HG02852 (cell line): Measurements from ENCODE around the gene TIMP3.
"Not testable (repeated sequence)": the region's sequence is repeated elsewhere in the genome, so short reads cannot be mapped to it uniquely, and the experiment has no call there.

Source experiments
- ATAC-seq: cut with Tn5 transposase; IDR thresholded peaks from one replicate; pipeline ENCODE4 v1.9.1; 2021; ENCODE audit warnings: mild to moderate bottlenecking, moderate library complexity; ENCODE audit not compliant: unreplicated experiment

TIMP3 gene

GRCh38 chr22:32801537-32802236 lies at the start of gene TIMP3:
TSS of gene TIMP3 (plus strand) at chr22:32801705. CDS start at chr22:32802002, 297 bp downstream.
- ATAC-seq: no peak

- no peak for ATAC-seq
Observed at GRCh38 chr22:32752326-32752725, 49.2 kb upstream of the TIMP3 start.

- no peak for ATAC-seq
Observed at GRCh38 chr22:32752816-32753520, 48.5 kb upstream of the TIMP3 start.

DNA sequence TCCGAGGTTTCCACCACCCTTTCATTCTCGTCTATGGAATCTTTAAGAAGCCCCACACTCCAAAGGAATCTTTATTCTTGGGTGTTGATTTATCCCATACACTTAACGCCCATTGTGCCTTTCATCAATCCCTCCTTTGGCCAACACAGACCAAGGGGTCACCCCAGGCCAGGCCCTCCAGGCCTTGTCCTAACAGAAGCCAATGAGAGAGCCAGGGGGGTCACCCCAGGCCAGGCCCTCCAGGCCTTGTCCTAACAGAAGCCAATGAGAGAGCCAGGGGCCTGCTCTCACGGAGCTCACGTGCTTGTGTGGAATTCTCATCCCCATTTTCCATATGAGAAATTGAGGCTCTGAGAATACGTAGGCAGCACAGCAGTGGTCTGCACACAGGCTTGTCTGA lies 47.9 kb upstream of the TIMP3 start:
- ATAC-seq: no peak

DNA sequence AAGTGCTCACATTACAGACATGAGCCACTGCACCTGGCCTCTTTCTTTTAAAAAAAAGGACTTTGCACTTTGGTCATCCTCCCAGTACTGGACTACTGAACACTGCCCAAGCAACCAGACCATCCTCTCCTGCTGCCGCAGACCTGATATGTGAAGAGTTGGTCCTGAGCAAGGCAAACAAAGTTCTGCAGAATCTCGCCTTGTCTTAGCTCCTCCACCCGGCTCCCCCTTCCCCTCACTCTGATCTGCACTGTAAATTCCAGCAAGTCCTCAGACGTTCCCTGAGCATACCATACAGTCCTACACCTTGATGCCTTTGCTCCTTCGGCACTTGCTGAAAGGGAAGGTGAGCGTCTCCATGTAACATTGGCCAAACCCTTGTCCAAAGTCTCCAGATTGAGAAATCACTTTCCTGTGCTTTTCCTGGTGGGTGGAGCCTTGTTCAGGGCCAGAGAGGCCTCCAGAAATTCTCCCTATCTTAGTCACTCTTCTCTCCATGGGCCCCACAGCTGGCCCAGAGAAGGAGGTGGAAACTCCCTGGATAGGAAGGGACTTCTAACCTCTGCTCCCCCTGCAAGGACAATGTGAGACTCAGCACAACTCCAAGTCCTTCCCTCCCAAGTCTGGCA lies 47.0 kb upstream of the TIMP3 start:
- no peak for ATAC-seq

- not testable (repeated sequence) for ATAC-seq
Observed at GRCh38 chr22:32757086-32757762, 44.3 kb upstream of the TIMP3 start.

- no peak for ATAC-seq
Observed at GRCh38 chr22:32758866-32759385, 42.6 kb upstream of the TIMP3 start.

GRCh38 chr22:32760396-32760795 lies 41.1 kb upstream of the TIMP3 start:
- no peak for ATAC-seq

DNA sequence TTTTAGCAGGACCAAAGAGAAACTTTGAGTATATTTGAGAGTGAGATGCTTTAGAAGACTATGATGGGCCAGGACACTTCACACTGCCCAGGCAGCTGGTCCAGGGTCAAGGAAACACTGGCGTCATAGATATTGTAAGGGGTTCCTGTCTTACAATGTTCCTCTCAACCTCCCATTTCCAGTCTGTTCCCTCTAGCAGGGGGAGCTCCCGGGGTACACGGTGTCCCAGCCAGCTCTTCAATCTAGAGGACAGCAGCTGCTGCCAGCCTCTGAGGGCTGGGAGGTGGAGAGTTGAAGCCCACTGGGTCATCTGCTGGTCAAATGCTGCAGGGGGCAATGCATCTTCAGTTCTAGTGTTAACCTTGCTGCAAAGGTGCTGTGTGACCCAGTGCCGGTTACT lies 40.7 kb upstream of the TIMP3 start:
- ATAC-seq: no peak

DNA sequence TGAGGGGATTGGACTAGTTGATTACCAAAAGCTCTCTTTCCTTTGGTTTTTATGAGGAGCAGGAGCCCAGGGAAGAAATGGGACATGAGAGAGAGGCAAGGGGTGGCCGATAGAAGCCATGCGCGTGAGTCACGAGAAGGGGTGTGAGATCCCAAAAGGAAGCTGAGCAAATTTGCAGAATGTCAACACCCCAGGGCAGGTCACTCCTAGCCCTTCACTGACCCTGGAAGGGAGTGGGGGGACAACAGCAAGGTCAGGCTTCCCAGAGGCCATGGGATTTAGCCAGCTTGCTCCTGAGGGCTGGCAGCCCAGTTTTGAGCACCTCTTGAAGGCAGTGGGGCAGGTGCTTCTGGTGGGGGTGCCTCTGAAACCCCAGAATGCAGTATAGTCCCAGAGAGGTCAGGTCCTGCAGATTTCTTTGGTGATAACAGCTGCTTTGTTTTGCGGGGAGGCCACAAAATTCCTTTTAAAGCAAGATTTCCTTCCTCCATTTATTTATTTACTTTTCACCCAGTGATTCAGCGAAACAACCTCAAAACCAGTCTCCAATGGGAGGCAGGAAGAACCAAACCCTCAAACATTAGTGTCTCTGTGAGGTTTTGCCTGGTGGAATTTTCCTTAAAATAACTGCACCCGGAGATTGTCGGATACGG lies 40.1 kb upstream of the TIMP3 start:
- ATAC-seq: no peak

- ATAC-seq: no peak
Observed at GRCh38 chr22:32764330-32765131, 37.0 kb upstream of the TIMP3 start.

- no peak for ATAC-seq
Observed at GRCh38 chr22:32765132-32765618, 36.3 kb upstream of the TIMP3 start.

DNA sequence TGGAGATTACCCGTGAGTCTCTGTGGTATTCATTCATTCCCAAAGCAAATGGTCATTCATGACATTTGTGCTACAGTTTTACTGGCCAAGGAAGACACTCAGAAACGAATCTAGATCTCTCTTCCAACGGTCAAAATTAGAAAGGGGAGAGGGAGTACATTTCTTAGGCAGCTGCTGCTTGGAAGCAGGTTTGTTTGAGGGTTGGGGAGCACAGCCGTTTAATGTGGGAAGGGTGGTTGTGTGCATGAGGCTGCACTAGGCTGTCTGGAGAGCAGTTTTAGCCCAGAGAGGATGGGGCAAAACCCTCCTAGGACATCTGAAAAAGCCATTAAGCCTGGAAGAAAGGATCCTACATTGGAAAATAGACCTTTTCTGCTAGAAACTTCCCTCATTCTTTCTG lies 29.7 kb upstream of the TIMP3 start:
- no peak for ATAC-seq

DNA sequence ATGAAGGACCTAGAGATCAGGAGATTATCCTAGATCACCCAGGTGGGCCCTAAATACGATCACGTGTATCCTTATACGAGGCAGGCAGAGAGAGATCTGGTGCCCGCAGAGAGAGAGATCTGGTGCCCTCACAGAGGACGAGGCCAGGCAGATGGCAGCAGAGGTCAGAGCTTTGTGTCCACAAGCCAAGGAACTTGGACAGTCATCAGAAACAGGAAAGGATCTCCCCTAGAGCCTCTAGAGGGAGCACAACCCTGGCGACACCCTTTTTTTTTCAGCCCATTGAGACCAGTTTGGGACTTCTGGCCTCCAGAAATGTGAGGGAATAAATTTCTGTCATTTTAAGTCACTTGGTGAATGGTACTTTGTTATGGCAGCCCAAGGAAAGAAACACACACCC lies 25.5 kb upstream of the TIMP3 start:
- no peak for ATAC-seq

DNA sequence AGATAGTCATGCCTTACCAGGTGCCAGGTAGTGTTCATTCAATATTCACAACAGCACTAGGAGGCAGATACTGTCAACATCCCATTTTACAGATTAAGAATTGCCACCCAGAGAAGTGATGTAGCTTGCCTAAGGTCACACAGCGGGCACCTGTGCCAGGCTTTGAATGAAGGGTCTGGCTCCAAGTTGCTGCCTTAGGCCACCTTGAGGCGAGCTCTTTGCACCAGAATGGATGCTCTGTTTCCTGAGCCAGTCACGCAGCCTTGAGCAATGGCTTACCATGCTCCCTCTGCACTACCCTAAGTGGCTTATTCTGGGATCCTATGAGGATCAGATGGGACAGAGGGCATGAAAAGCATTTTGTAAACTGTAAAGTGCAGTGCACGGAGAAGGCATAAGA lies 25.1 kb upstream of the TIMP3 start:
- ATAC-seq: no peak

DNA sequence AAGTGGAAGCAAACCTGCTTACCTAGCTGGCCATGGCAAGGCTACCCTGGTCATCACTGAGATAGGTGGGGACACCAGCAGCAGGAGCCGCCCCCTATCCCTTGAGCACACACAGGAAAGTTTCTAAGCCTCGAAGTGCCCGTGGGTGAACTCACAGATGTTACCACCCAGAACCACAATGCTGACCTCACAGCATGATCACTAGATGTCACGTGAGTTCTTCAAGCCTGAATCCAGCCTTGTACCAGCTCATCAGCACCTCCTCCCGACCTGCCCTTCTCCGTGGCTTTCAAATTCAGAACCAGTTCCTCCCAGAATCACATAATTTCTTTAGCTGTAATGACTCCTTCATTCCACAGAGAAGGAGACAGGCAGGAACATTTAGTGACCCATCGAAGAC lies 24.7 kb upstream of the TIMP3 start:
- no peak for ATAC-seq

GRCh38 chr22:32777987-32778386 lies 23.5 kb upstream of the TIMP3 start:
- no peak for ATAC-seq

GRCh38 chr22:32780726-32781310 lies 20.7 kb upstream of the TIMP3 start:
- ATAC-seq: no peak

- no peak for ATAC-seq
Observed at GRCh38 chr22:32781695-32782094, 19.8 kb upstream of the TIMP3 start.
